HG03108 (cell line): ENCODE results near the gene PTAFR.

Experiments
- ATAC-seq: cut with Tn5 transposase; IDR thresholded peaks from one replicate; pipeline ENCODE4 v1.9.1; 2021; ENCODE audit warnings: moderate library complexity; ENCODE audit not compliant: unreplicated experiment

PTAFR gene

DNA sequence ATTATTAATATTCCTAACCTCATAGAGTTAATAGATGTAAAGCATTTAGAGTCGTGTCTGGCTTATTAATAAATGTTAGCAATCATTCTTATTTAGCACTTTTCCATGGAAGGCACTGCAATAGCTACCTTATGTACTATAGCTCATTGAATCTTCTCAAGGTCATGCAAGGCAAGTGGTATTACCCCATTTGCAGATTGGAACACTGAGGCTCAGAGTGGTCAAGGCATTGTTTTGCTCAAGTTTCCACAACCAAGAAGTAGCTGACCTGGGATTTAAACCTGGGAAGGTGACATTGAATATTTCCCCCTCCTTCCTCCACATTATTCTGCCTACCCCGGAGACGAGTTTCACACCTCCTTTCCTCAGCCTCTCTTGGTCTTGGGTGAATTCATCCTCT lies 50.3 kb downstream of the PTAFR start:
- no peak for ATAC-seq

DNA sequence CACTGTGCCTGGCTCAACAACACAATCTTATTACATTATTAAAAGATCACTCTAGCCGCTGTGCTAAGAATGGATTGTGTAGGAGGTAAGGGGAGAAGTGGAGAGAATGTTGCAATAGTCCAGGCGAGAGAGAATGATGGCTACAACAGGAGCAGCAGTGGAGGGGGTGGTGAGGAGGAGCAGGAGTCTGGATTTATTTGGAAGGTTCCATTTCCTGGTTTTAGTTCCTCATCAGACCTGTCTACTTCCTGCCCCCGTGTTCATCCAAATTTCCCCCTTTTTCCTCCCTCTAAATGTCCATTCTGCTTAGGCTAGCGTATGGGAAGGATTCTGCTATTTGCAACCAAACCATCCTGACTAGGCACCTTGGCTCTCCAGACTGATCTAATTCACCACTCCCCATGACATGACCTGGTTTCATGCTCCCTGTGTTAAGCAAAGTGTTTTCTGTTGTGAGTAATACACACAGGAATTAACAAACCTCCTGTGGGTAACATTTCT lies 53.0 kb downstream of the PTAFR start:
- ATAC-seq, result no peak

DNA sequence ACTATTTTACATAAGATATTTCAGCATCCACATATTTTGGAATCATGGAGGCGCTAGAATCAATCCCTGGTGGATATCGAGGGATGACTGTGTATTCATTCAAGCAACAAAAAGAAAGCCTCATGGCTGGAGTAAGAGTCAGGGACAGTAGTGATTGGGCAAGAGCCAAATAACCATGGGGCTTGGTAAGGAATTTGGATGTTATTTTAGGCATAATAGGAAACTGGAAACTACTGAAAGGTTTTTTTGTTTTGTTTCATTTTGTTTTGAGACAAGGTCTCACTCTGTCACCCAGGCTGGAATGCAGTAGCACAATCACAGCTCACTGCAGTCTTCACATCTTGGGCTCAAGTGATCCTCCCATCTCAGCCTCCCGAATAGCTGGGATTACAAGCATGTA lies 54.3 kb downstream of the PTAFR start:
- ATAC-seq, result no peak

DNA sequence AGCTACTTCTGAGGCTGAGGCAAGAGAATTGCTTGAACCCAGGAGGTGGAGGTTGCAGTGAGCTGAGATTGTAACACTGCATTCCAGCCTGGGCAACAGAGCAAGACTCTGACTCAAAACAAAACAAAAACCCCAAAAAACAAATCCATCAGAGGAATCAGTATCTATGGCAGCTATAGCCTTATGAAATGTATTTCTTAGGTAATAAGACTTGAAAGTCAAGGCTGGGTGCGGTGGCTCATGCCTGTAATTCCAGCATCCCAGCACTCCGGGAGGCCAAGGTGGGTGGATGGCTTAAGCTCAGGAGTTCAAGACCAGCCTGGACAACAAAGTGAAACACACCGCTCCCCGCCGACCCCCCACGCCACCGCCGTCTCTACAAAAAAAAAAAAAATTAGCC lies 56.9 kb downstream of the PTAFR start:
- no peak for ATAC-seq

DNA sequence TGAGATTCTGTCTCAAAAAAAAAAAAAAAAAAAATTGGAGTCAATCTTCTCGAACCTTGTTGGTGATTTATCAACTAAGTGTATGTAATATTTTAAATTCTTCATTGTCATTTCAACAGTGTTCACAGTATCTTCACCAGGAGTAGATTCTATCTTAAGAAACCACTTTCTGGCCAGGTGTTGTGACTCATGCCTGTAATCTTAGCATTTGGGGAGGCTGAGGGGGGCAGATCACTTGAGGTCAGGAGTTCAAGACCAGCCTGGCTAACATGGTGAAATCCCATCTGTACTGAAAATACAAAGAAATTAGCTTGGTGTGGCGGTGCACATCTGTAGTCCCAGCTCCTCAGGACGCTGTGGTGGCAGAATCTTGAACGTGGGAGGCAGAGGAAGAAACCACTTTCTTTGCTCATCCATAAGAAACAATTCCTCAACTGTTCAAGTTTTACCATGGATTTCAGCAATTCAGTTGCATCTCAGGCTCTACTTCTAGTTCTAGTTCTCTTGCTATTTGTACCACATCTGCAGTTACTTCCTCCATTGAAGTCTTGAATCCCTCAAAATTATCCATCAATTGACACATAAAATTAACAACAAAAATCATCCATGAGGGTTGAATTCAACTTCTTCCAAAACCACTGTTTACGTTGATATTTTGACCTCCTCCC lies 57.7 kb downstream of the PTAFR start:
- ATAC-seq, result no peak

DNA sequence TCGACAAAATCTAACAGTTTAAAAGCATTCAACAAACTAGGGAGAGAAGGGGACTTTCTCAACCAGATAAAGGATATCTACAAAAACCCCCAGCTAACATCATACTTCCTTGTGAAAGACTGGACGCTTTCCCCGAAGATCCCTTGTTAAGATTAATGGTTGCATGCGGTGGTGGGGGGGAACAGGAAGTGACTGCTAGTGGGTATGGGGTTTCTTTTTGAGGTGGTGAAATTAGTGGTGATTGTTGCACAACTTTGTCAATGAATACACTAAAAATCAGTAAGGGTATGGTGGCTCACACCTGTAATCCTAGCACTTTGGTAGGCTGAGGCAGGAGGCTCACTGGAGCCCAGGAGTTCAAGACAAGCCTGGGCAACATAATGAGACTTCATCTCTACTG lies 61.2 kb downstream of the PTAFR start:
- no peak for ATAC-seq

DNA sequence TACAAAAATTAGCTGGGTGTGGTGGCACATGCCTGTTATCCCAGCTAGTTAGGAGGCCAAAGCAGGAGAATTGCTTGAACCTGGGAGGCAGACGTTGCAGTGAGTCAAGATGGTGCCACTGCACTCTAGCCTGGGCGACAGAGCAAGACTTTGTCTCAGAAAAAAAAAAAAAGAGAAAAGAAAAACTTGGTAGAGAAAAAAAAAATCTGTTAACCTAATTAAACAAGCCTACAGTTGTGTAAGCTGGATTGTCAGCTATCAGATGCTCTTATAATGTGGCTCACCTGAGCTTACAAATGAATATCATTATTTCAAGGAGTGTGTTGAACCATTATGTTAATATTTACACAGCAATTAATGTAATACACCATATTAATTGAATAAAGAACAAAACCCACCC lies 61.6 kb downstream of the PTAFR start:
- ATAC-seq, result no peak

DNA sequence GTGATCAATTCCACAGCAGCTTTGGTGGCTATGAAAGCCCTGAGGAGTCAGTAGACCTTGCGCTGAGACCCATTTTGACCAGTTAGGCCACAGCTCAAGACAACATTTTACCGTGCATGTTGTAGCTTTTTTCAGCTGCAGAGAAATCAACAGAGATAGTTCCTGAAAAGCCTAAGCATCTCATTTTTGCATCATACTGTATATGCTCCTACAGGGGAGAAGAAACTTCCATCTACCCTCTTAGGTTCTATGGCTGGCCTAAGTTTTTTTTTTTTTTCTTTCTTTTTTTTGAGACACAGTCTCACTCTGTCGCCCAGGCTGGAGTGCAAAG lies 63.3 kb downstream of the PTAFR start:
- no peak for ATAC-seq

DNA sequence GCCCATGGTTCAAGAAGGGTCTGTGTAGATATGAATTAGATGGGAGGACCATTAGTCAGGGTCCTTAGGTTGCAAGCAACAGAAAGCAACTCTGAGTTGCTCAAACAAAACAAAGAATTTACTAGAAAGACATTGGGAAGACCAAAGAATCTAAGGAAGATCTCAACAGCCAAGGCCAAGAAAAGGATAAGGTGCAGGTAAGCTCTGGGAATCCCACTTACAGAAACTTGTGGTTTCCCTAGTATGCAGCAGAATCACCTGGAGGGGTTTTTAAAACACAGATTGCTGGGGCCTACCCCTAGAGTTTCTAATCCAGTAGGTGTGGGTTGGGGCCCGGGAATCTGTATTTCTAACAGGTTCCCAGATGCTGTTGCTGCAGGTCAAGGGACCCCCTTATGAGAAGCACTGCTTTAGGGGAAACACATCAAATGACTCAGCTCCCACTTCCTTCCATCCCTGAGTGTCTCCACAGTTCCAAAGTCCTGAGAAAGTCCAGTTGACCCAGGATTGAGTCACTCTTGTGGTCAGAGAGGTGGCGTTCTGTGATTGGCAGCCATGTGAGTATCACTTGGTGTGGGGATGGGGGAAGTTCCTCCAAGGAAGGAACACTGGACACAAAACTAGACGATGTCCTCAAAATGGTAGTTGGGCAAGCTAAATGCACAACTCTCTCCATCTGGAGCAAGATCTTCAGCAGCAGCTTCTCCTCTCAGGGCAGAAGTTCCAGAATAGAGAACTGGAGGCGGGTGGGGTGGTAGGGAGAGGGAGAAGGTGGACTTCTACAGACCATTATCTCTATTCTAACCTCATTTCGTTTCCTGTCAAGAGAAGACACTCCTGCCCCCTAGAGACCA lies 63.9 kb downstream of the PTAFR start:
- no peak for ATAC-seq

DNA sequence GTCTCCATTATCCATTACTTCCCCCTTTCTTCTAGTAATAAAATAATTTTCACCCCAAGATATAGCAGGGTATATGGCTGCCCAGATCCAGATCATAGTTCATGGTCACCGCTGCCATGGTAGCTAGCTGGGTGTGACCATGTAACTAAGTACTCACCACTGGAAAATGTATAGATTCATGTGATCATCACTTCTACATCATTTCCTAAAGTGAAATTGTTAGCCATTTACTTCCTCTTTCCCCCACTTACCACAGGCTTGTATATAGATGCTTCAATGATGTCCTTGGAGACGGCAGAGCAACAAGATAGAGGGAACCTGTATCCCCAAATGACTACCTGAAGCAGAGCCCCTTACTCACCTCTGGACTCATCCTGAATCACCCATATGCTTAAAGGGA lies 65.3 kb downstream of the PTAFR start:
- ATAC-seq, result no peak

DNA sequence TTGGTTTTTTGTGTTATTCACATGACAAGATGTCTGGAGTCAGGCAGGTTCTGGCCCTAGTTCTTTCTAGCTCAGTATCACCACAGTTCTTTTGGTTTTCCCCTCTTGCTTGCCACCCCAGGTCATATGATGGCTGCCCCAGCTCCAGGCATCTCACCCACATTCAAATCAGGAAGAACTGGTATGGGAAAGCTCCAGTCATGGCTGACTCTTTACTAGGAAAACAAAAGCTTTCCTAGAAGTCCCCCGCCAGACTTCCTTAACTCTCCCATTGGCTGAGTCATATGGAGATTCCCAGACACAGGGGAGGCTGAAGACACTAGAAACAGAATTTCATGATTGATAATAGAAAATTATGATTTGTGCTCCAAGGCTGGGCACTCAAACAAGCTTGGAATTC lies 65.9 kb downstream of the PTAFR start:
- ATAC-seq, result no peak

DNA sequence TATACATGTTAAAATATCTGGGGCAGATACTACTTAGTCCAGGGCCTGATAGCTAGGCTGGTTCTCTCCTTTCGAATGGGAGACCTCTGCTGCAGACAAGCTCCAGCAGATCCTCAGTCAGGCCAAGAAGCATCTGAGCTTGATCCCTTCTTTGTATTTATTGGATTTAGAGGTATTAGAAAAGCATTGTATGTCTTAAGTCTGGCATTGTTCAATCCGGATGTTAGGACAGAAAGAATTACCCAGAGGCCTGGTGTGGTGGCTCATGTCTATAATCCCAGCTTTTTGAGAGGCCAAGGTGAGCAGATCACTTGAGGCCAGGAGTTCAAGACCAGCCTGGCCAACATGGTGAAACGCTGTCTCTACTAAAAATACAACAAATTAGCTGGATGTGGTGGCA lies 66.9 kb downstream of the PTAFR start:
- ATAC-seq, result no peak

DNA sequence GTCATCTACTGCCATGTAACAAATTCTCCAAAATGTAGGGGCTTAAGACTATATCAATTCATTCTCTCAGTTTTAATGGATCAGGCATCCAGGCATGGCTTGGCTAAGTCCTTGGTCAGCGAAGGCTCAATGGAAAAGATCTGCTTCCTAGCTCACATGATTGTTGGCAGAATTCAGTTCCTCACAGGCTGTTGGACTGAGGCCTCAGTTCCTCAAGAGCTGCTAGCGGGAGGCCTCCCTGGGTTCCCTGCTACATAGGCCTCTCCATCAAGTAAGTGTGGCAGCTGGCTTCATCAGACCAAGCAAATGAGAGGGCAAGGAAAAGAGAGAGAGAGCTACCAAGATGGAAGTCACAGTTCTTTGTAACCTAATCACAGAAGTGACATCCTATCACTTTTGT lies 68.5 kb downstream of the PTAFR start:
- ATAC-seq, result no peak

DNA sequence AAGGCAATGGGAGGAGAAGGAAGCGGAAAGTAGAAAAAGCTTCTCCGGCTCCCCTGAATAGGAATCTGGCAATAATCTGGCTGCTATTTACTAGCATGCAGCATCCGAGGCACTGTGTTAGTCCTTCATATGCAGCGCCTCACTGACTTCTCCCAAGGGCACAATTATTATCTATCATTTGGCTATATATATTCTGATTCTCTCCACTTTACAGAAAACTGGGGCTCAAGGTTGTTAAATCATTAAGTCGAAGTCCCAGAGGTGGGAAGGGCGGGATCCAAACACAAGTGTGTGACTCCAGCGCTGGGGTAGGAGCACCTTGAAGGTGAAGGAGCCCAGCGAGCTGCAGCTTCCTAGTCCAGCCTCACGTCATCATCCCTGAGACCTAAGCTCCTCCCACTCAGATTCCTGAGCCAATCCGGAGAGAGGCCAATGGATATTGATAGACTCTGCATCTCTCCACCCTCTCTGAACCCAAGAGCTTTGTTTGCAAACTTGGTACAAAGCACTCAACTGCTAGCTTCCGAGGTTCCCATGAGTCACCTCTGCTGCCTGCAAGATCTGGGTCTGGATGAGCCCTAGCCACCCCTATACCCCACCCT lies 71.5 kb downstream of the PTAFR start:
- ATAC-seq, result no peak

DNA sequence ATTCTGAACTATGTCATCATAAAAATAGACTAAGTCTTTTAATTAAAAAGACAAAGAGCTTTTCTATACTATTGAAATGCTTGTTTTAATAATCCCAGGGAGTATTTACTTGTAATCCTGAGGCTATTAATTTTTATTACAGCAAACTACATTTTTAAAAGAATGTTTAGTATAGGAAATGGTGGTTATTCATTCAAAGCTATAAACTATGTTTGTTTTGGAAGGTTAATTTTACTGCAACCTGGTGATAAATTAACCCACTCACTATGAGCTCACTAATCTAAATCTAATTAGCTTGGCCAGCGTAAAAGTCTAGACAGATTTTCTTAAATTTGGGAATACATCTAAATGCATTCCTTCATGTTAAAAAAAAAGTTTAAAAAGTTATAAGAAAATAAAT lies 74.3 kb downstream of the PTAFR start:
- ATAC-seq, result no peak

DNA sequence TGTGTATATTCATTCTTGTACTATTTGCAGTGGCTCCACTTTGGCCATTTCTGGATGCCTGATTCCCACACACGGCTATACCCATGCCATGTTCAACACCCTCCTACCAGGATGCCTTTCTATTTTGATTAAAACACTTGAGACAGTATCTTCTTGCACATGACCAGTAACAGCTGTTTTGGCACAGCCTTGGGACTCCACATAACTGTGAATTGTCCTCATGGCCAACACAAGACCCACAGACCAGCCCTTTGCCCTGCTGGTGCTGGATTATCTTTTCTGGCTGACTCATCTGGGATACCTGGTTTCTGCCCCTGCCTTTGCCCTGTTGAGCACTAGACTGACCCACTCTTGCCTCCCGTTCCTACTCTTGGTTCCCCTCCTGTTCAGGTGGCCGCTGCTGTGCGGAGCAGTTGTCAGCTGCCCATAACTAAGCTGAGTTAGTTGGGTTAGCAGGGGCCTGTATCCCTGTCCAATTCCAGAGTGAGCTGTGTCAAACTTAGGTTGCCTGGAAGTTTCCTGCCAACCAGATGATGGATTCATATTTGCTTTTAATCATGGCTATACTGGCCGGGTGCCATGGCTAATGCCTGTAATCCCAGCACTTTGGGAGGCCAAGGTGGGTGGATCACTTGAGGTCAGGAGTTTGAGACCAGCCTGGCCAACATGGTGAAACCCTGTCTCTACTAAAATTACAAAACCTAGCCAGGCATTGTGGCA lies 77.3 kb downstream of the PTAFR start:
- no peak for ATAC-seq
